IMR-90 (cell line): Measurements from ENCODE around the gene VPS18. TPM values are rescaled to one million over a fixed set of nuclear protein-coding genes. Genes with fewer than 3 reads are reported as not detected.

ENCODE experiments used
- ATAC-seq: fragments of 200-7000 bp; cut with Tn5 transposase; 2 replicates; pipeline ENCODE4 v1.9.1; 2020; ENCODE audit warnings: low read depth, mild to moderate bottlenecking, moderate library complexity
- Bru-seq: library from RNA; stranded (reverse); fragments of 400-500 nt; gene quantifications from one replicate; lab custom pipeline; 2021; lab: Mats Ljungman, UMichigan
- BruChase-seq, 2 experiments: library from RNA; stranded (reverse); fragments of 400-500 nt; gene quantifications; one replicate each; lab custom pipeline; 2021; lab: Mats Ljungman, UMichigan
- BruUV-seq: library from RNA; stranded (reverse); fragments of 400-500 nt; replicated peaks from 2 replicates; lab custom pipeline; 2021; lab: Mats Ljungman, UMichigan
- CTCF ChIA-PET: fragments of 300-600 bp; formaldehyde crosslinking; extraction: SDS; loops from one replicate; lab custom pipeline; 2021; ENCODE audit warnings: antibody characterized with exemption; lab: Yijun Ruan, JAX
- POLR2A ChIA-PET: fragments of 300-600 bp; sonication (Branson Sonifier 250); formaldehyde crosslinking; loops from one replicate; lab custom pipeline; 2022; ENCODE audit warnings: antibody characterized with exemption; ENCODE audit not compliant: unreplicated experiment; lab: Charles Lee
- DNase-seq: peaks from one replicate; pipeline ENCODE4 v3.0.0; 2013
- H2AFZ ChIP-seq: replicated peaks from 2 replicates; pipeline ENCODE3; 2013; ENCODE audit warnings: low read length, mild to moderate bottlenecking; ENCODE audit not compliant: poor library complexity
- H2AK5ac ChIP-seq: 2 replicates; pipeline ENCODE4 v1.6.1; 2013; ENCODE audit warnings: low read depth, low read length, inconsistent platforms
- H2AK9ac ChIP-seq: replicated peaks from 2 replicates; pipeline ENCODE3; 2013; ENCODE audit warnings: mild to moderate bottlenecking, low read depth, low read length, moderate library complexity; ENCODE audit not compliant: poor library complexity
- H2BK120ac ChIP-seq: 2 replicates; pipeline ENCODE4 v1.6.1; 2013; ENCODE audit warnings: low read depth, low read length, inconsistent platforms
- H2BK15ac ChIP-seq: 3 replicates; pipeline ENCODE4 v1.6.1; 2013; ENCODE audit warnings: low read depth, low read length, inconsistent platforms
- H2BK20ac ChIP-seq: 2 replicates; pipeline ENCODE4 v1.6.1; 2013; ENCODE audit warnings: low read depth, mild to moderate bottlenecking, inconsistent platforms, low read length, moderate library complexity
- H2BK5ac ChIP-seq: 2 replicates; pipeline ENCODE4 v1.6.1; 2013; ENCODE audit warnings: mild to moderate bottlenecking, low read depth, low read length, inconsistent platforms; ENCODE audit not compliant: poor library complexity, severe bottlenecking
- H3K14ac ChIP-seq: replicated peaks from 2 replicates; pipeline ENCODE4 v1.6.1; 2013; ENCODE audit warnings: low read depth, low read length, inconsistent platforms
- H3K18ac ChIP-seq: 2 replicates; pipeline ENCODE4 v1.6.1; 2013; ENCODE audit warnings: low read depth, low read length, control low read depth
- H3K23ac ChIP-seq: 2 replicates; pipeline ENCODE4 v1.6.1; 2013; ENCODE audit warnings: low read depth, low read length, inconsistent platforms
- H3K27ac ChIP-seq: 2 replicates; pipeline ENCODE4 v1.5.1; 2013; ENCODE audit warnings: mild to moderate bottlenecking, control low read depth, low read length; ENCODE audit not compliant: insufficient read depth
- H3K27me3 ChIP-seq: 2 replicates; pipeline ENCODE4 v1.6.1; 2013; ENCODE audit warnings: low read length; ENCODE audit not compliant: control insufficient read depth, insufficient read depth
- H3K36me3 ChIP-seq: 2 replicates; pipeline ENCODE4 v1.6.1; 2013; ENCODE audit warnings: low read length, mixed read lengths; ENCODE audit not compliant: control insufficient read depth, insufficient read depth
- H3K4ac ChIP-seq: 2 replicates; pipeline ENCODE4 v1.6.1; 2013; ENCODE audit warnings: low read depth, low read length, inconsistent platforms
- H3K4me1 ChIP-seq: 2 replicates; pipeline ENCODE4 v1.6.1; 2013; ENCODE audit warnings: low read length, mixed read lengths; ENCODE audit not compliant: control insufficient read depth, insufficient read depth
- H3K4me2 ChIP-seq: 2 replicates; pipeline ENCODE4 v1.6.1; 2013; ENCODE audit warnings: low read depth, mild to moderate bottlenecking, control low read depth, low read length, moderate library complexity
- H3K4me3 ChIP-seq: 2 replicates; pipeline ENCODE4 v1.5.1; 2013; ENCODE audit warnings: low read depth, mild to moderate bottlenecking, control low read depth, low read length, moderate library complexity; ENCODE audit not compliant: insufficient read depth
- H3K56ac ChIP-seq: 2 replicates; pipeline ENCODE4 v1.6.1; 2013; ENCODE audit warnings: low read length, inconsistent platforms; ENCODE audit not compliant: insufficient read depth; ENCODE audit errors: extremely low read depth
- H3K79me1 ChIP-seq, 2 experiments: 2 replicates each; pipeline ENCODE4 v1.6.1; 2013; ENCODE audit warnings: low read length in 2 of 2, inconsistent platforms in 1 of 2, low read depth in 1 of 2
- H3K9ac ChIP-seq: 2 replicates; pipeline ENCODE4 v1.6.1; 2013; ENCODE audit warnings: low read depth, low read length, control low read depth
- H3K9me1 ChIP-seq: 2 replicates; pipeline ENCODE4 v1.6.1; 2013; ENCODE audit warnings: low read length, inconsistent platforms; ENCODE audit not compliant: insufficient read depth
- H3K9me3 ChIP-seq: 2 replicates; pipeline ENCODE4 v1.6.1; 2013; ENCODE audit warnings: low read length; ENCODE audit not compliant: control insufficient read depth, insufficient read depth
- H4K20me1 ChIP-seq: 2 replicates; pipeline ENCODE4 v1.6.1; 2013; ENCODE audit warnings: low read length, inconsistent platforms; ENCODE audit not compliant: insufficient read depth
- H4K5ac ChIP-seq: 2 replicates; pipeline ENCODE4 v1.6.1; 2013; ENCODE audit warnings: mild to moderate bottlenecking, low read depth, low read length, control low read depth
- H4K8ac ChIP-seq, 2 experiments: 2 replicates each; pipeline ENCODE4 v1.6.1; 2013; ENCODE audit warnings: low read depth in 2 of 2, low read length in 2 of 2, control low read depth in 1 of 2, inconsistent platforms in 1 of 2
- H4K91ac ChIP-seq: 2 replicates; pipeline ENCODE4 v1.6.1; 2013; ENCODE audit warnings: low read depth, low read length, inconsistent platforms; ENCODE audit not compliant: insufficient read depth
- CEBPB ChIP-seq: IDR thresholded peaks from 2 replicates; pipeline ENCODE4 v1.6.1; 2012; ENCODE audit warnings: low read depth, low read length, improper control_type of control experiment
- FOS ChIP-seq: fragments of 150-350 bp; IDR thresholded peaks from 2 replicates; pipeline ENCODE4 v1.6.1; 2016; ENCODE audit warnings: low read depth, low read length
- MAFK ChIP-seq: IDR thresholded peaks from 2 replicates; pipeline ENCODE4 v1.6.1; 2012; ENCODE audit warnings: low read depth, low read length, improper control_type of control experiment
- NFE2L2 ChIP-seq: fragments of 150-350 bp; IDR thresholded peaks from 2 replicates; pipeline ENCODE4 v1.6.1; 2016; ENCODE audit warnings: low read depth, mild to moderate bottlenecking, low read length
- POLR2A ChIP-seq: IDR thresholded peaks from 2 replicates; pipeline ENCODE4 v1.6.1; 2012; ENCODE audit warnings: mild to moderate bottlenecking, low read depth, low read length
- RFX5 ChIP-seq: IDR thresholded peaks from 2 replicates; pipeline ENCODE4 v1.8.0; 2012; ENCODE audit warnings: low read depth, mild to moderate bottlenecking, low read length, moderate library complexity
- SMC3 ChIP-seq: fragments of 150-350 bp; IDR thresholded peaks from 2 replicates; pipeline ENCODE4 v1.6.1; 2016; ENCODE audit warnings: low read depth, mild to moderate bottlenecking, antibody characterized with exemption, low read length, moderate library complexity
- WGBS, 2 experiments: methylation state at CpG; one replicate each; pipeline versions ENCODE4 v1.1.5 to v1.1.7; 2013; ENCODE audit warnings: missing lambda C conversion rate in 2 of 2; ENCODE audit not compliant: insufficient read length in 1 of 2; ENCODE audit errors: extremely low coverage in 2 of 2; 5-methylcytosine and 5-hydroxymethylcytosine counted together
- dilution Hi-C: fragments of 300-500 bp; cut with HindIII; formaldehyde crosslinking; loops from one replicate; pipeline ENCODE4 v1.14.3; 2018; ENCODE audit warnings: low sequenced_read_pairs; ENCODE audit not compliant: unreplicated experiment
- in situ Hi-C: fragments of 300-500 bp; cut with MboI; formaldehyde crosslinking; loops from 3 replicates; pipeline ENCODE4 v1.14.3; 2019; ENCODE audit warnings: low sequenced_read_pairs, inconsistent platforms, mixed read lengths
- intact Hi-C: fragments of 100-400 bp; cut with micrococcal nuclease; formaldehyde crosslinking; loops from 2 replicates; pipeline ENCODE4 v1.10.0; 2022
- long read RNA-seq: library from polyadenylated mRNA; unstranded; transcript quantifications from one replicate; pipeline ENCODE4 v2.0.0, GENCODE V29; 2021; ENCODE audit not compliant: unreplicated experiment
- polyA plus RNA-seq, 3 experiments: library from polyadenylated mRNA; depleted of rRNA; stranded (reverse); fragments of >200 nt; gene quantifications; 2 replicates each; pipeline ENCODE4 v1.2.3, GENCODE V29; 2012; ENCODE audit warnings: low replicate concordance in 1 of 3
- total RNA-seq: library from RNA; depleted of rRNA; stranded (reverse); fragments of >200 nt; gene quantifications from 2 replicates; pipeline ENCODE4 v1.2.3, GENCODE V29; 2012; rRNA removed
- TF ChIP-seq, protein P1 (sequence below): conservative IDR thresholded peaks from 2 replicates; pipeline ENCODE4 v1.5.1; 2012; ENCODE audit warnings: mild to moderate bottlenecking, low read depth, low read length, improper control_type of control experiment

The VPS18 gene, protein sequence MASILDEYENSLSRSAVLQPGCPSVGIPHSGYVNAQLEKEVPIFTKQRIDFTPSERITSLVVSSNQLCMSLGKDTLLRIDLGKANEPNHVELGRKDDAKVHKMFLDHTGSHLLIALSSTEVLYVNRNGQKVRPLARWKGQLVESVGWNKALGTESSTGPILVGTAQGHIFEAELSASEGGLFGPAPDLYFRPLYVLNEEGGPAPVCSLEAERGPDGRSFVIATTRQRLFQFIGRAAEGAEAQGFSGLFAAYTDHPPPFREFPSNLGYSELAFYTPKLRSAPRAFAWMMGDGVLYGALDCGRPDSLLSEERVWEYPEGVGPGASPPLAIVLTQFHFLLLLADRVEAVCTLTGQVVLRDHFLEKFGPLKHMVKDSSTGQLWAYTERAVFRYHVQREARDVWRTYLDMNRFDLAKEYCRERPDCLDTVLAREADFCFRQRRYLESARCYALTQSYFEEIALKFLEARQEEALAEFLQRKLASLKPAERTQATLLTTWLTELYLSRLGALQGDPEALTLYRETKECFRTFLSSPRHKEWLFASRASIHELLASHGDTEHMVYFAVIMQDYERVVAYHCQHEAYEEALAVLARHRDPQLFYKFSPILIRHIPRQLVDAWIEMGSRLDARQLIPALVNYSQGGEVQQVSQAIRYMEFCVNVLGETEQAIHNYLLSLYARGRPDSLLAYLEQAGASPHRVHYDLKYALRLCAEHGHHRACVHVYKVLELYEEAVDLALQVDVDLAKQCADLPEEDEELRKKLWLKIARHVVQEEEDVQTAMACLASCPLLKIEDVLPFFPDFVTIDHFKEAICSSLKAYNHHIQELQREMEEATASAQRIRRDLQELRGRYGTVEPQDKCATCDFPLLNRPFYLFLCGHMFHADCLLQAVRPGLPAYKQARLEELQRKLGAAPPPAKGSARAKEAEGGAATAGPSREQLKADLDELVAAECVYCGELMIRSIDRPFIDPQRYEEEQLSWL
- total RNA-seq (30.0 and 32.3 TPM in 2 replicates), polyA plus RNA-seq (2012; rRNA removed) (19.3 and 20.8 TPM in 2 replicates), Bru-seq, nascent RNA (percentile 64 among the genes with signal in this experiment), BruChase-seq, experiment 1, labeled RNA remaining after a 6-hour chase (percentile 62 among the genes with signal in this experiment), BruChase-seq, experiment 2, labeled RNA remaining after a 2-hour chase (percentile 79 among the genes with signal in this experiment)
- polyA plus RNA-seq (2012; cell fraction: cytosol; rRNA removed): 15.0 and 19.5 TPM in 2 replicates
- 15.5 and 29.3 TPM in 2 replicates for polyA plus RNA-seq (2012; cell fraction: nucleus; rRNA removed; ENCODE audit: low replicate concordance)
- long read RNA-seq, transcript VPS18-201 (5 exons, 3,895 nt): major isoform, 26 of 51 reads
- long read RNA-seq, partial matches to known transcripts: 19 of 51 reads
- long read RNA-seq, other reads (novel, unspliced or antisense): 6 of 51 reads

DNA sequence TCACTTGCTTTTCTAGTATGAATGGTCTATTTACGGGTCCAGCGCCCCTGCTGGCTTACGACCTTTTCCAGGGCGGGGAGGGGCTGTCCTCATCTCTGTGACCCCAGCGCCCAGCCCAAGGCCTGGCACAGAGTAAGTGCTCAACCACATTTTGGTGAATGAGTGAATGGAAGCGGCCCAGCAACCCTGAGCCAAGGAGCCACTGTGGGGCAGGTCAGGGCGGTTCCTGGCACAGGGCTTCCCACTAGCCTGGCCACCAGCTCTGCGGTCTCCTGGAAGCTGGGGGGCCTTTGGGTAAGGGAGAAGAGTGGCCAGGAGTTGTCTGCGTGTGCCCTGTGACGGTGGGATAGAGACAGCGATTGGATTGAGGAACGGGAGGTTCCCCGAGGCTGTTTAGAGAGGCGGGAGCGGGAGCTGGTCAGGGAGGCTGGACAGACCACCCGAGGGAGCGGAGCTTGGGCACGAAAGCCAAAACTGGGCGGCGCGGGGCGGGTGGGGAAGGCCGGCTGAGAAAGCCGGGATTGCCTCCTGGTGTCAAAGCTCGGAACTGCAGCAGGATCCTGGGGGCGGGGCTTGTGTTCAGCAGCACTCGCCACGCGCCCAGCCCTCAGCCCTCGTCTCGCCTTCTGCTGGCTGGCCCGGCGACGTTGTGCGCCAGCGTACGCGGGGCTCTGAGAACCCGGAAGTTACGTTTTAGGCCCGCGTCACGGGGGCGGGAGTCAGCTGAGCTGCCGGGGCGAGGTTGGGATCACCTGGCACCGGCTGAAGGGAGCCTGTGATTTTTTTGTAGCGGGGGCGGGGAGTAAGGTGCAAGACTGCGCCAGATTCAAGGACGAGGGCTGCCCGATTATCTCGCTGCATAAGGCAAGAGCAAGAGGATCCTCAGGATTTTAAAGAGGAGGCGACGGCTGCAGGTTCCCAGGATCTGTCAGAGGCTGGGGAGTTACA is at the start of gene VPS18:
TSS of gene VPS18 (plus strand) at position 718 of the 948 bp plus-strand sequence. CDS start 319 bp downstream, outside the sequence.
- peak within 1 kb of the TSS; percentile 72 for H3K27ac ChIP-seq
- H4K5ac ChIP-seq: peak within 1 kb of the TSS; percentile 74
- WGBS, 2 experiments: 3% methylated on average over 39 of the region's 55 CpGs; no CpG with 5 or more reads in 1 of the 2 experiments
- peak within 1 kb of the TSS; percentile 86 for H3K4ac ChIP-seq
- peak within 1 kb of the TSS; percentile 50; the same call in 1 of the 2 replicates for H3K56ac ChIP-seq
- H2BK15ac ChIP-seq: peak within 1 kb of the TSS; percentile 75; the same call in 2 of the 3 replicates
- H3K4me2 ChIP-seq: peak within 1 kb of the TSS; percentile 85
- ATAC-seq: peak; percentile 98
- no peaks in the 10 kb centered on the region for H3K9me3 ChIP-seq
- 0 out of 2 replicates have a peak within 1 kb of the TSS, but pooled peaks have one; percentile 32 for H2BK20ac ChIP-seq
- peaks cover 14 to 27% of the 10 kb centered on the region in 2 experiments; a peak in 3 of 4 replicates for H3K79me1 ChIP-seq
- peak within 1 kb of the TSS; percentile 33; the same call in 1 of the 2 replicates for H3K18ac ChIP-seq
- CTCF ChIA-PET: interaction anchor here (0.5 to 2.8 kb wide), 28 partner anchors 8 to 423 kb away, joined by 3 to 44 read pairs (median 5); partner anchors contain the start of gene CCDC32
- in situ Hi-C loops (loop anchor here (5.0 kb wide), 1 partner anchor 37 kb away; no protein-coding TSS in a partner anchor), dilution Hi-C loops (no loop called here), intact Hi-C loops (loop anchor here (1.0 to 5.0 kb wide), 5 partner anchors 37 to 372 kb away; partner anchors contain the start of gene KNL1)
- H2BK120ac ChIP-seq: peak within 1 kb of the TSS; percentile 72; the same call in 1 of the 2 replicates
- H3K4me1 ChIP-seq: peaks cover 9% of the 10 kb centered on the region; the same call in 1 of the 2 replicates
- BruUV-seq: no TSS peak
- H3K9me1 ChIP-seq: 0 out of 2 replicates have a peak, but pooled peaks cover 3% of the 10 kb centered on the region
- no peaks in the 10 kb centered on the region; the same call in 1 of the 2 replicates for H3K27me3 ChIP-seq
- H4K20me1 ChIP-seq: peaks cover 9% of the 10 kb centered on the region; the same call in 1 of the 2 replicates
- H2AK5ac ChIP-seq: peak within 1 kb of the TSS; percentile 66
- peak within 1 kb of the TSS; percentile 80 for H3K9ac ChIP-seq
- peak within 1 kb of the TSS; percentile 96 for H2AFZ ChIP-seq
- POLR2A ChIA-PET: interaction anchor here (0.6 kb wide), 2 partner anchors 36 to 1199 kb away, joined by 3 to 8 read pairs; no protein-coding TSS in a partner anchor
- peak within 1 kb of the TSS; percentile 88 to 98 for H4K8ac ChIP-seq
- peak within 1 kb of the TSS; percentile 84 for H3K4me3 ChIP-seq
- peak within 1 kb of the TSS; percentile 85 for H4K91ac ChIP-seq
- H3K36me3 ChIP-seq: peaks cover 12% of the 10 kb centered on the region
- peak within 1 kb of the TSS; percentile 73 for H3K14ac ChIP-seq
- peak within 1 kb of the TSS; percentile 27 for H2BK5ac ChIP-seq
- H3K23ac ChIP-seq: peak within 1 kb of the TSS; percentile 72; the same call in 1 of the 2 replicates
- DNase-seq: peak; percentile 97
- peak within 1 kb of the TSS; percentile 91 for H2AK9ac ChIP-seq
- TF ChIP-seq CEBPB: no peak
- TF ChIP-seq POLR2A: peak; percentile 71; the same call in 1 of the 2 replicates
- no peak for TF ChIP-seq NFE2L2
- TF ChIP-seq, protein P1, sequence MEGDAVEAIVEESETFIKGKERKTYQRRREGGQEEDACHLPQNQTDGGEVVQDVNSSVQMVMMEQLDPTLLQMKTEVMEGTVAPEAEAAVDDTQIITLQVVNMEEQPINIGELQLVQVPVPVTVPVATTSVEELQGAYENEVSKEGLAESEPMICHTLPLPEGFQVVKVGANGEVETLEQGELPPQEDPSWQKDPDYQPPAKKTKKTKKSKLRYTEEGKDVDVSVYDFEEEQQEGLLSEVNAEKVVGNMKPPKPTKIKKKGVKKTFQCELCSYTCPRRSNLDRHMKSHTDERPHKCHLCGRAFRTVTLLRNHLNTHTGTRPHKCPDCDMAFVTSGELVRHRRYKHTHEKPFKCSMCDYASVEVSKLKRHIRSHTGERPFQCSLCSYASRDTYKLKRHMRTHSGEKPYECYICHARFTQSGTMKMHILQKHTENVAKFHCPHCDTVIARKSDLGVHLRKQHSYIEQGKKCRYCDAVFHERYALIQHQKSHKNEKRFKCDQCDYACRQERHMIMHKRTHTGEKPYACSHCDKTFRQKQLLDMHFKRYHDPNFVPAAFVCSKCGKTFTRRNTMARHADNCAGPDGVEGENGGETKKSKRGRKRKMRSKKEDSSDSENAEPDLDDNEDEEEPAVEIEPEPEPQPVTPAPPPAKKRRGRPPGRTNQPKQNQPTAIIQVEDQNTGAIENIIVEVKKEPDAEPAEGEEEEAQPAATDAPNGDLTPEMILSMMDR: peak; percentile 94
- peak; percentile 76 for TF ChIP-seq SMC3
- TF ChIP-seq MAFK: no peak
- TF ChIP-seq FOS: no peak
- 0 out of 2 replicates have a peak, but pooled peaks have one; percentile 13 for TF ChIP-seq RFX5
